HG03039 (cell line): ENCODE results near the gene COMP.
A peak's percentile ranks its signal among the peaks of the same experiment; 100 is the strongest.
"Not testable (repeated sequence)": the region's sequence is repeated elsewhere in the genome, so short reads cannot be mapped to it uniquely, and the experiment has no call there.

Experiments
- ATAC-seq: cut with Tn5 transposase; IDR thresholded peaks from one replicate; pipeline ENCODE4 v1.9.1; 2021; ENCODE audit warnings: mild to moderate bottlenecking, moderate library complexity; ENCODE audit not compliant: unreplicated experiment

Gene COMP

GRCh38 chr19:18790566-18791314, at the start of gene COMP:
TSS of gene COMP (minus strand) at chr19:18791305. CDS start at chr19:18791269, 36 bp downstream.
- no peak for ATAC-seq

GRCh38 chr19:18840288-18841267, 49.5 kb upstream of the COMP start:
- ATAC-seq = no peak

DNA sequence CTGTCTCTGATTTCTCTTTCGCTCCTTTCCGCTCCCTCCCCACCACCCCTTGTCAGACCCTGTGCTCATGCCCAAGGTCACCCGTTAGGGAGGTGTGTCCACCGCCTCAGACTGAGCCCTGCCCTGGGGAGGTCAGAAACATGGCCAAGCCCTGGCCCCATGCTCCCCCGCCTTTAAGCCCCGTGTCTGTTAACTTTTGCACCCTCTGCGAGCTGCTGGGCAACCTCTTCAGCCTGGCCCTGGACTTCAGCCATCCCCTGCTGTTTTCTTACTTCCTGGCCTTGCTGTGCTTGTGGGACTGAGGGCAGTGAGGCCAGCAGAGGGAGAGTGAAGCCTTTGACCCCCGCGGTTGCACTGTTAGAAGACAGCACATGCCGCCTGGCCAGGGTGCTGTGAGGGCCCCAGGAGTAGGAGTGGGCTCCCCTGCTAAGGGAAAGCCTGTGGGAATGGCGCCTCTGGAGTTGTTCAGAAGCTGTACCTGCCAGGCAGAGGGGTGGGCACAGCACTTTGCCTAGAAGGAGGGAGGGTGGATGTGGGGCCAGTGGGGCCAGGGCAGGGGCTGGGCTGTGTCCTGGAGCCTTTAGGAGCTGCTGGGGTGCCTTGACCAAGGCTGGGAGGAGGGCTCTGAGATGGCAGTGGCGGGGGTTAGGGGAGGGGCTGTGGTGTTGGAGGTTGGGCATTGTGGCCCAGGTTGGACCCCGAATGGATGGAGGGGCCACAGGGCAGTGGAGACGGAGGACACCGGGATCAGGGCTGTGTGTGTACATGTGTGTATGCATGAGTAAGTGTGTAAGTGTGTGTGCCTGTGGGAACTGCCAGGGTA, 48.6 kb upstream of the COMP start:
- ATAC-seq = no peak

DNA sequence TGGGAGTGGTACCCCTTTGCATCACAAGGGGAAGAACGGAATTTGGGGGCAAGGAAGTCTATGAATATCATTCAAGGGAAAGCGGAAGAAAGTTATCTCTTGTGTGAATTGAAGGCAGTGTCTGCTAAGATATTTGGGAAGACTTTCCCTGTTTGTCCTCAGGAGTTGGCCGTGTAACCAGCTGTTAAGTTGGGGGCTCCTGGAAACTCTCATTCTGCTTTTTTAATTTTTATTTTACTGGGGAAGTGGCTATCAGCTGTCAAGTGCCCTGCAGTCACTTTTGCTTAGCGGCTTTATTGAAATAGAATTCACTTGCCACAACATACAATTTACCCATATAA, 43.5 kb upstream of the COMP start:
- ATAC-seq = no peak

- ATAC-seq = no peak
These were observed 42.9 kb upstream of the COMP start for GRCh38 chr19:18833849-18834643.

GRCh38 chr19:18833141-18833476, 42.0 kb upstream of the COMP start:
- no peak for ATAC-seq

GRCh38 chr19:18832306-18833140, 41.4 kb upstream of the COMP start:
- peak; percentile 23 for ATAC-seq

DNA sequence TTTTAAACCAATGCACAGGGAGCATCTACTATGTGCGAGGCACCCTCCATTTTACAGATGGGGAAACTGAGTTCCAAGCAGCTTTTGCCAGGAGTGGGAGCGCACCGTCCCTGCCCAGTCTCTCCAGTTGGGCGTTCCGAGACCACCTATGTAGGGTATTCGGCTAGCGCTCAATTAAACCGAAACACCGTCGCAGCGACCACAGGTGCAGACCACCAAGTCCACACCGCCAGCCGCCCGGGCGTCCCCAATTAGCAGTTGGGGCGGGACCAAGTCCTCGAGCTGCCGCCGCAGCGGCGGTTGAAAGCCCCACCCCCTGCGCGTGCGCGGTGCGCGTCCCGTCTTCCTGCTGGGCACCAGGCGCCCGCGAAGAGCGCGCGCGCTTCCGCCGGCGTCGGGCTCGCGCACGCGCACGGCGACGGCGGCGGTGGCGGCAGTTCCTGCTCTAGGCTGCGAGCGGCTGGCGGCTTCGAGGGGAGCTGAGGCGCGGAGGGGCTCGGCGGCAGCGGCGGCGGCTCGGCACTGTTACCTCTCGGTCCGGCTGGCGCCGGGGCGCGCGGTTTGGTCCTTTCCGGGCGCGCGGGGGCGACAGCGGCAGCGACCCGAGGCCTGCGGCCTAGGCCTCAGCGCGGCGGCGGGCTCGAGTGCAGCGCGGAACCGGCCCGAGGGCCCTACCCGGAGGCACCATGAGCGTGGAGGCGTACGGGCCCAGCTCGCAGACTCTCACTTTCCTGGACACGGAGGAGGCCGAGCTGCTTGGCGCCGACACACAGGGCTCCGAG, 40.6 kb upstream of the COMP start, which contains the start of gene UPF1:
Gene UPF1 (plus strand): TSS at position 436 of the 782 bp plus-strand sequence. CDS start 251 bp downstream, at position 687.
- ATAC-seq = peak; percentile 66

DNA sequence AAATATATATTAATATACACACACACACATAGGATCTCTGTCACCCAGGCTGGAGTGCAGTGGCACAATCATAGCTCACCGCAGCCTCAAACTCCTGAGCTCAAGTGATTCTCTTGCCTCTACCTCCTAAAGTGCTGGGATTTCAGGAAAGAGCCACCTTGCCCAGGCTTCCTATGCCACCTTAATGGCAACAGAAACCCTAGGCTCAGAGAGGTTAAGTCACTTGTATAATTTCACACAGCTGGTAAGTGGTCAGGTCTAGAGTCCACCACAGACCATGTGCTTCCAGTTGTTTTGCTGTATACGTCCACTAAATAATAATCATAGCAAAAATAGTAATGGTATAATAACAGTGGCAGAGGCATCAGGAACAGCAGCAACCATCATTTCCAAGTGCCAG, 39.4 kb upstream of the COMP start:
- no peak for ATAC-seq

- no peak for ATAC-seq
These were observed 37.7 kb upstream of the COMP start for GRCh38 chr19:18828786-18829185.

DNA sequence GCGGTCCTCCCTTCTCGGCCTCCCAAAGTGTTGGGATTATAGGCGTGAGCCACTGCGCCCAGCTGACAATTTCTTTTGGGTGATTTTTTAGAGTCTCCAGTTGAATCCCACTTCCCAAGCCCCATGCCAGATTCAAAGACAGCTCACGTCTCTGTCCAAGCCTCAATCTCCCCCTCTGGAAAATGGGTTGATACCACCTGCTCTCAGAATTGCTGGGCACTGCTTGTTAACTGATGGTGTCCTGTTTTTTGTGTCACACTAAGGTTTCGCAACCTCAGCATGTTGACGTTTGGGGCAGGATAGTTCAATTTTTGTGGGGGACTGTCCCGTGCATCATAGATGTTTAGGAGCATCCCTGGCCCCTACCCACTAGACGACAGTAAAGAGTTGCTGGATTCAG, 26.5 kb upstream of the COMP start:
- no peak for ATAC-seq

DNA sequence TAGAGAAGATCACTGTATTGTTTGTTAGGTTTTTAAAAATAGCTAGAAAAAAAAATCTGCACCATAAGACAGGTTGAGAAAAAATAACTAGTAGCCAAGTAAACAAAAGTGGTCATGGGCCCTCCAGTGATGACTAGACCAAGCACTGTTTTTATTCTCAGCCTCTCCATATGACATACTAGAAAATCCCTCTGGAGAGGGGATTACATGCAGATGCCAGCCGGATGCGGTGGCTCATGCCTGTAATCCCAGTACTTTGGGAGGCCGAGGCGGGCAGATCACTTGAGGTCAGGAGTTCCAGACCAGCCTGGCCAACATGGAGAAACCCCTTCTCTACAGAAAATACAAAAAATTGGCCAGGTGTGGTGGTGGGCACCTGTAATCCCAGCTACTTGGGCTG, 25.5 kb upstream of the COMP start:
- not testable (repeated sequence) for ATAC-seq

GRCh38 chr19:18815673-18816072, 24.6 kb upstream of the COMP start:
- ATAC-seq = no peak

- ATAC-seq = no peak
These were observed 23.0 kb upstream of the COMP start for GRCh38 chr19:18814063-18814462.

- not testable (repeated sequence) for ATAC-seq
These were observed 20.5 kb upstream of the COMP start for GRCh38 chr19:18811638-18812037.

- ATAC-seq = no peak
These were observed 18.2 kb upstream of the COMP start for GRCh38 chr19:18809149-18809868.

GRCh38 chr19:18807861-18808331, 16.8 kb upstream of the COMP start:
- no peak for ATAC-seq

GRCh38 chr19:18804643-18805042, 13.5 kb upstream of the COMP start:
- no peak for ATAC-seq
